SK-N-SH treated with all-trans-retinoic acid at 6 μM for 48 hours (cell line): Measurements from ENCODE around the gene NAIF1.

Experiments
- ATAC-seq: fragments of 200-7000 bp; cut with Tn5 transposase; 3 replicates; pipeline ENCODE4 v1.9.1; 2020; ENCODE audit warnings: mild to moderate bottlenecking, moderate library complexity
- ARNTL ChIP-seq: fragments of 450-650 bp; formaldehyde crosslinking; IDR thresholded peaks from 2 replicates; pipeline ENCODE4 v1.5.0; 2020; ENCODE audit warnings: low read depth, mild to moderate bottlenecking, moderate library complexity, borderline replicate concordance
- BACH2 ChIP-seq: fragments of 250-450 bp; sonication (Bioruptor Pico); IDR thresholded peaks from 2 replicates; pipeline ENCODE4 v1.9.0; 2021; ENCODE audit warnings: mild to moderate bottlenecking, borderline replicate concordance
- CSDC2 ChIP-seq: fragments of 250-450 bp; sonication (Bioruptor Pico); IDR thresholded peaks from 2 replicates; pipeline ENCODE4 v1.5.0; 2020; ENCODE audit warnings: mild to moderate bottlenecking, moderate library complexity
- ESRRG ChIP-seq: fragments of 250-450 bp; sonication (Bioruptor Pico); IDR thresholded peaks from 2 replicates; pipeline ENCODE4 v1.6.1; 2021; ENCODE audit warnings: mild to moderate bottlenecking
- GLIS3 ChIP-seq: fragments of 250-450 bp; sonication (Bioruptor Pico); IDR thresholded peaks from 2 replicates; pipeline ENCODE4 v1.5.0; 2020; ENCODE audit warnings: mild to moderate bottlenecking, moderate library complexity
- ISL1 ChIP-seq: fragments of 250-450 bp; sonication (Bioruptor Pico); IDR thresholded peaks from 2 replicates; pipeline ENCODE4 v2.1.2; 2022; ENCODE audit warnings: mild to moderate bottlenecking, moderate library complexity
- OSR1 ChIP-seq: fragments of 250-450 bp; sonication (Bioruptor Pico); IDR thresholded peaks from 2 replicates; pipeline ENCODE4 v1.8.0; 2022; ENCODE audit warnings: moderate library complexity, mild to moderate bottlenecking, inconsistent platforms
- POU6F1 ChIP-seq: fragments of 250-450 bp; sonication (Bioruptor Pico); IDR thresholded peaks from 2 replicates; pipeline ENCODE4 v1.8.0; 2021; ENCODE audit warnings: low read depth, mild to moderate bottlenecking, moderate library complexity, borderline replicate concordance
- PPARA ChIP-seq: fragments of 250-450 bp; sonication (Bioruptor Pico); IDR thresholded peaks from 2 replicates; pipeline ENCODE4 v1.5.0; 2020; ENCODE audit warnings: mild to moderate bottlenecking, borderline replicate concordance
- RARB ChIP-seq: fragments of 250-450 bp; sonication (Bioruptor Pico); IDR thresholded peaks from 2 replicates; pipeline ENCODE4 v1.8.0; 2021; ENCODE audit warnings: mild to moderate bottlenecking, moderate library complexity
- SNAI2 ChIP-seq: fragments of 250-450 bp; sonication (Bioruptor Pico); IDR thresholded peaks from 2 replicates; pipeline ENCODE4 v1.5.0; 2020; ENCODE audit warnings: mild to moderate bottlenecking, moderate library complexity
- TCF4 ChIP-seq: fragments of 250-450 bp; sonication (Bioruptor Pico); IDR thresholded peaks from 2 replicates; pipeline ENCODE4 v1.8.0; 2021; ENCODE audit warnings: mild to moderate bottlenecking, moderate library complexity, borderline replicate concordance
- TOX ChIP-seq: fragments of 250-450 bp; sonication (Bioruptor Pico); IDR thresholded peaks from 2 replicates; pipeline ENCODE4 v1.8.0; 2021; ENCODE audit warnings: mild to moderate bottlenecking, moderate library complexity, borderline replicate concordance
- ZFP3 ChIP-seq: fragments of 250-450 bp; sonication (Bioruptor Pico); IDR thresholded peaks from 2 replicates; pipeline ENCODE4 v1.5.0; 2020; ENCODE audit warnings: mild to moderate bottlenecking, moderate library complexity
- ZFP30 ChIP-seq: fragments of 450-650 bp; formaldehyde crosslinking; IDR thresholded peaks from 2 replicates; pipeline ENCODE4 v1.5.0; 2022; ENCODE audit warnings: mild to moderate bottlenecking, moderate library complexity
- ZNF565 ChIP-seq: fragments of 450-650 bp; formaldehyde crosslinking; conservative IDR thresholded peaks from 2 replicates; pipeline ENCODE4 v1.5.0; 2020; ENCODE audit warnings: low read depth, mild to moderate bottlenecking, moderate library complexity
- ZNF8 ChIP-seq: fragments of 450-650 bp; formaldehyde crosslinking; IDR thresholded peaks from 2 replicates; pipeline ENCODE4 v1.5.0; 2020; ENCODE audit warnings: mild to moderate bottlenecking, moderate library complexity
- TF ChIP-seq, protein P1 (sequence below): fragments of 250-450 bp; sonication (Bioruptor Pico); IDR thresholded peaks from 2 replicates; pipeline ENCODE4 v1.5.0; 2020; ENCODE audit warnings: mild to moderate bottlenecking, moderate library complexity
- TF ChIP-seq, protein P2 (sequence below): fragments of 250-450 bp; sonication (Bioruptor Pico); IDR thresholded peaks from 2 replicates; pipeline ENCODE4 v1.8.0; 2020; ENCODE audit warnings: mild to moderate bottlenecking, moderate library complexity, borderline replicate concordance
- TF ChIP-seq, protein P3 (sequence below): fragments of 250-450 bp; sonication (Bioruptor Pico); IDR thresholded peaks from 2 replicates; pipeline ENCODE4 v1.5.1; 2021; ENCODE audit warnings: mild to moderate bottlenecking, moderate library complexity
- TF ChIP-seq, protein P4 (sequence below): fragments of 250-450 bp; sonication (Bioruptor Pico); IDR thresholded peaks from 2 replicates; pipeline ENCODE4 v1.5.1; 2020; ENCODE audit warnings: low read depth, mild to moderate bottlenecking, moderate library complexity

Gene NAIF1

DNA sequence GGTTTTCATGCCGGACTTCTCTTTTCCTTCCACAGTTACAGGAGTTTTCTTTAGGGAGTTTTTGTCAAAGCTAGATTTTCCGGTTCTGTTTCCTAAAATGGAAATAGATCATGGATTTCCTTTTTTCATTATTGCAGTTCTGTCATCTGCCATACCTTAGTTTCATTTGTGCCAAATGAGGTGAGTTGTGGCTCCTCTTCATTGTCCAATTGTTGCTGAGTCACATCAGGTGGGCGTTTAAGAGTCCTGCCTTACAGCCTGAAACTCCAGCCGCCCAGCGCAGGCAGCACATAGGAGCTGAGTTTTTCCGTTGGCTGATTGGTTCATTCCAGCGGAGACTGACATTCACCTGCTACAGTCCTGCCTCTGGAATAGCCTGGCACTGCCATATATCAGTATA is 15.0 kb upstream of the NAIF1 start:
- ATAC-seq = no peak
- TF ChIP-seq RARB (CRISPR knock-in tag) (no peak), GLIS3 (no peak), PPARA (CRISPR knock-in tag) (no peak), TCF4 (CRISPR knock-in tag) (no peak), ZNF565 (CRISPR knock-in tag) (no peak), ARNTL (no peak), OSR1 (CRISPR knock-in tag) (no peak), ESRRG (CRISPR knock-in tag) (no peak), POU6F1 (CRISPR knock-in tag) (no peak), CSDC2 (CRISPR knock-in tag) (no peak), ZFP3 (CRISPR knock-in tag) (no peak), ISL1 (no peak)
- TF ChIP-seq, protein P1, sequence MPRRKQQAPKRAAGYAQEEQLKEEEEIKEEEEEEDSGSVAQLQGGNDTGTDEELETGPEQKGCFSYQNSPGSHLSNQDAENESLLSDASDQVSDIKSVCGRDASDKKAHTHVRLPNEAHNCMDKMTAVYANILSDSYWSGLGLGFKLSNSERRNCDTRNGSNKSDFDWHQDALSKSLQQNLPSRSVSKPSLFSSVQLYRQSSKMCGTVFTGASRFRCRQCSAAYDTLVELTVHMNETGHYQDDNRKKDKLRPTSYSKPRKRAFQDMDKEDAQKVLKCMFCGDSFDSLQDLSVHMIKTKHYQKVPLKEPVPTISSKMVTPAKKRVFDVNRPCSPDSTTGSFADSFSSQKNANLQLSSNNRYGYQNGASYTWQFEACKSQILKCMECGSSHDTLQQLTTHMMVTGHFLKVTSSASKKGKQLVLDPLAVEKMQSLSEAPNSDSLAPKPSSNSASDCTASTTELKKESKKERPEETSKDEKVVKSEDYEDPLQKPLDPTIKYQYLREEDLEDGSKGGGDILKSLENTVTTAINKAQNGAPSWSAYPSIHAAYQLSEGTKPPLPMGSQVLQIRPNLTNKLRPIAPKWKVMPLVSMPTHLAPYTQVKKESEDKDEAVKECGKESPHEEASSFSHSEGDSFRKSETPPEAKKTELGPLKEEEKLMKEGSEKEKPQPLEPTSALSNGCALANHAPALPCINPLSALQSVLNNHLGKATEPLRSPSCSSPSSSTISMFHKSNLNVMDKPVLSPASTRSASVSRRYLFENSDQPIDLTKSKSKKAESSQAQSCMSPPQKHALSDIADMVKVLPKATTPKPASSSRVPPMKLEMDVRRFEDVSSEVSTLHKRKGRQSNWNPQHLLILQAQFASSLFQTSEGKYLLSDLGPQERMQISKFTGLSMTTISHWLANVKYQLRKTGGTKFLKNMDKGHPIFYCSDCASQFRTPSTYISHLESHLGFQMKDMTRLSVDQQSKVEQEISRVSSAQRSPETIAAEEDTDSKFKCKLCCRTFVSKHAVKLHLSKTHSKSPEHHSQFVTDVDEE (CRISPR knock-in tag) = no peak
- TF ChIP-seq, protein P2, sequence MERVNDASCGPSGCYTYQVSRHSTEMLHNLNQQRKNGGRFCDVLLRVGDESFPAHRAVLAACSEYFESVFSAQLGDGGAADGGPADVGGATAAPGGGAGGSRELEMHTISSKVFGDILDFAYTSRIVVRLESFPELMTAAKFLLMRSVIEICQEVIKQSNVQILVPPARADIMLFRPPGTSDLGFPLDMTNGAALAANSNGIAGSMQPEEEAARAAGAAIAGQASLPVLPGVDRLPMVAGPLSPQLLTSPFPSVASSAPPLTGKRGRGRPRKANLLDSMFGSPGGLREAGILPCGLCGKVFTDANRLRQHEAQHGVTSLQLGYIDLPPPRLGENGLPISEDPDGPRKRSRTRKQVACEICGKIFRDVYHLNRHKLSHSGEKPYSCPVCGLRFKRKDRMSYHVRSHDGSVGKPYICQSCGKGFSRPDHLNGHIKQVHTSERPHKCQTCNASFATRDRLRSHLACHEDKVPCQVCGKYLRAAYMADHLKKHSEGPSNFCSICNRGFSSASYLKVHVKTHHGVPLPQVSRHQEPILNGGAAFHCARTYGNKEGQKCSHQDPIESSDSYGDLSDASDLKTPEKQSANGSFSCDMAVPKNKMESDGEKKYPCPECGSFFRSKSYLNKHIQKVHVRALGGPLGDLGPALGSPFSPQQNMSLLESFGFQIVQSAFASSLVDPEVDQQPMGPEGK (CRISPR knock-in tag) = no peak

- TF ChIP-seq ZFP30 (no peak), BACH2 (CRISPR knock-in tag) (no peak), GLIS3 (no peak), CSDC2 (CRISPR knock-in tag) (no peak)
- TF ChIP-seq, protein P3, sequence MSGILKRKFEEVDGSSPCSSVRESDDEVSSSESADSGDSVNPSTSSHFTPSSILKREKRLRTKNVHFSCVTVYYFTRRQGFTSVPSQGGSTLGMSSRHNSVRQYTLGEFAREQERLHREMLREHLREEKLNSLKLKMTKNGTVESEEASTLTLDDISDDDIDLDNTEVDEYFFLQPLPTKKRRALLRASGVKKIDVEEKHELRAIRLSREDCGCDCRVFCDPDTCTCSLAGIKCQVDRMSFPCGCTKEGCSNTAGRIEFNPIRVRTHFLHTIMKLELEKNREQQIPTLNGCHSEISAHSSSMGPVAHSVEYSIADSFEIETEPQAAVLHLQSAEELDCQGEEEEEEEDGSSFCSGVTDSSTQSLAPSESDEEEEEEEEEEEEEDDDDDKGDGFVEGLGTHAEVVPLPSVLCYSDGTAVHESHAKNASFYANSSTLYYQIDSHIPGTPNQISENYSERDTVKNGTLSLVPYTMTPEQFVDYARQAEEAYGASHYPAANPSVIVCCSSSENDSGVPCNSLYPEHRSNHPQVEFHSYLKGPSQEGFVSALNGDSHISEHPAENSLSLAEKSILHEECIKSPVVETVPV = no peak
- peak; percentile 80 for ATAC-seq
Observed at GRCh38 chr9:128081056-128081455, 13.9 kb upstream of the NAIF1 start.

- no peak for ATAC-seq
Observed at GRCh38 chr9:128080206-128080605, 13.1 kb upstream of the NAIF1 start.

More at GRCh38 chr9:128080206-128080605, 13.1 kb upstream of the NAIF1 start:
- TF ChIP-seq, protein P1 (CRISPR knock-in tag) = no peak
- TF ChIP-seq, protein P4, sequence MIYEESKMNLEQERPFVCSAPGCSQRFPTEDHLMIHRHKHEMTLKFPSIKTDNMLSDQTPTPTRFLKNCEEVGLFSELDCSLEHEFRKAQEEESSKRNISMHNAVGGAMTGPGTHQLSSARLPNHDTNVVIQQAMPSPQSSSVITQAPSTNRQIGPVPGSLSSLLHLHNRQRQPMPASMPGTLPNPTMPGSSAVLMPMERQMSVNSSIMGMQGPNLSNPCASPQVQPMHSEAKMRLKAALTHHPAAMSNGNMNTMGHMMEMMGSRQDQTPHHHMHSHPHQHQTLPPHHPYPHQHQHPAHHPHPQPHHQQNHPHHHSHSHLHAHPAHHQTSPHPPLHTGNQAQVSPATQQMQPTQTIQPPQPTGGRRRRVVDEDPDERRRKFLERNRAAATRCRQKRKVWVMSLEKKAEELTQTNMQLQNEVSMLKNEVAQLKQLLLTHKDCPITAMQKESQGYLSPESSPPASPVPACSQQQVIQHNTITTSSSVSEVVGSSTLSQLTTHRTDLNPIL = no peak
- TF ChIP-seq ZFP3 (CRISPR knock-in tag) (no peak), TCF4 (CRISPR knock-in tag) (no peak), POU6F1 (CRISPR knock-in tag) (no peak), OSR1 (CRISPR knock-in tag) (no peak), GLIS3 (no peak), ZFP30 (no peak), ZNF8 (CRISPR knock-in tag) (no peak), ARNTL (no peak), ZNF565 (CRISPR knock-in tag) (no peak), SNAI2 (CRISPR knock-in tag) (no peak), ESRRG (CRISPR knock-in tag) (no peak), ISL1 (no peak), TOX (CRISPR knock-in tag) (no peak), CSDC2 (CRISPR knock-in tag) (no peak), PPARA (CRISPR knock-in tag) (no peak)
- TF ChIP-seq, protein P3 = no peak
